SK-N-SH treated with all-trans-retinoic acid at 6 μM for 48 hours (cell line): ENCODE results near the gene ERO1B.

Experiments used
- BACH2 ChIP-seq: fragments of 250-450 bp; sonication (Bioruptor Pico); IDR thresholded peaks from 2 replicates; pipeline ENCODE4 v1.9.0; 2021; ENCODE audit warnings: mild to moderate bottlenecking, borderline replicate concordance
- CSDC2 ChIP-seq: fragments of 250-450 bp; sonication (Bioruptor Pico); IDR thresholded peaks from 2 replicates; pipeline ENCODE4 v1.5.0; 2020; ENCODE audit warnings: mild to moderate bottlenecking, moderate library complexity
- GLIS3 ChIP-seq: fragments of 250-450 bp; sonication (Bioruptor Pico); IDR thresholded peaks from 2 replicates; pipeline ENCODE4 v1.5.0; 2020; ENCODE audit warnings: mild to moderate bottlenecking, moderate library complexity
- OSR1 ChIP-seq: fragments of 250-450 bp; sonication (Bioruptor Pico); IDR thresholded peaks from 2 replicates; pipeline ENCODE4 v1.8.0; 2022; ENCODE audit warnings: moderate library complexity, mild to moderate bottlenecking, inconsistent platforms
- RARB ChIP-seq: fragments of 250-450 bp; sonication (Bioruptor Pico); IDR thresholded peaks from 2 replicates; pipeline ENCODE4 v1.8.0; 2021; ENCODE audit warnings: mild to moderate bottlenecking, moderate library complexity
- TCF4 ChIP-seq: fragments of 250-450 bp; sonication (Bioruptor Pico); IDR thresholded peaks from 2 replicates; pipeline ENCODE4 v1.8.0; 2021; ENCODE audit warnings: mild to moderate bottlenecking, moderate library complexity, borderline replicate concordance
- TF ChIP-seq, protein P1 (sequence below): fragments of 250-450 bp; sonication (Bioruptor Pico); IDR thresholded peaks from 2 replicates; pipeline ENCODE4 v1.5.1; 2020; ENCODE audit warnings: low read depth, mild to moderate bottlenecking, moderate library complexity
- TF ChIP-seq, protein P2 (sequence below): fragments of 250-450 bp; sonication (Bioruptor Pico); IDR thresholded peaks from 2 replicates; pipeline ENCODE4 v1.8.0; 2020; ENCODE audit warnings: mild to moderate bottlenecking, moderate library complexity, borderline replicate concordance

DNA sequence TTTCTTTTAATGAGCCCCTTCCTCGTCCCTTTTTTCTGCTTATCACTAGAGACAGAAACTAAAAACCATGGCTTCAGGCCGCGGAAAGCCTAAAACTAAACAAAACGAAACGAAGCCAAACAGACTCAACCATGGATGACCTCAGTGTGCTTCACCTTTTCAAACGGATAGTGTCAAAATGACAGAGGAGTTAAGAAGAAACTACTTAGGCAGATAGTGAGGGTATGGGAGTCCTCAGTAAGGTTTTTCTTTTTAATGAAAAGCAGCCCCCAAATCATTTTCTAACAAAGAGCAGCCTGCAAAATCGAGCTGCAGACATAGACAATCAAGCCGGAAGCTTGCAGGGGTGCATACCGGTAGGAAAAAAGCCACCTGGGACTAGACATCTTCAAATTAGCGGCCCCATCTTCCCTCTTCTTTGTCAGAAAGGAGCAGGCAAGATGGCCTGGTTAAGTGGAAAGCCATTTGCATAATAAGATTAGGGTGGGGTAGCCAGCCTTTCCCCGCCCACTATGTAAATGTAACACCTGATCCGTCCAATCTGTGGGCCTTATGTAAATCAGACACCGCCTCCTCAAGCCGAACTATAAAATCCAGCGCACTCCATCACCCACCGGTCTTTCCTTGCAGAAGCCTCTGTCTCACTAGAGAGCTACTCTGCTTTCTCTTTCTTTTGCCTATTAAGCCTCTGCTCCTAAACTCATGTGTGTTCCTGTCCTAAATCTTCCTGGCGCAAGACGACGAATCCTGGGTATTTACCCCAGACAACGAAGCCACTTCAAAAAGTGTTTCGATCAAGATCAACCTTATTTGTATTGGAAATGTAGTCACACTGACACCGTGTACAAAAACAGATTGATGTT, 6.2 kb upstream of the ERO1B start:
- TF ChIP-seq BACH2 (CRISPR knock-in tag) (no peak), CSDC2 (CRISPR knock-in tag) (no peak), TCF4 (no peak), OSR1 (no peak), RARB (CRISPR knock-in tag) (no peak), GLIS3 (CRISPR knock-in tag) (no peak)
- TF ChIP-seq, protein P1, sequence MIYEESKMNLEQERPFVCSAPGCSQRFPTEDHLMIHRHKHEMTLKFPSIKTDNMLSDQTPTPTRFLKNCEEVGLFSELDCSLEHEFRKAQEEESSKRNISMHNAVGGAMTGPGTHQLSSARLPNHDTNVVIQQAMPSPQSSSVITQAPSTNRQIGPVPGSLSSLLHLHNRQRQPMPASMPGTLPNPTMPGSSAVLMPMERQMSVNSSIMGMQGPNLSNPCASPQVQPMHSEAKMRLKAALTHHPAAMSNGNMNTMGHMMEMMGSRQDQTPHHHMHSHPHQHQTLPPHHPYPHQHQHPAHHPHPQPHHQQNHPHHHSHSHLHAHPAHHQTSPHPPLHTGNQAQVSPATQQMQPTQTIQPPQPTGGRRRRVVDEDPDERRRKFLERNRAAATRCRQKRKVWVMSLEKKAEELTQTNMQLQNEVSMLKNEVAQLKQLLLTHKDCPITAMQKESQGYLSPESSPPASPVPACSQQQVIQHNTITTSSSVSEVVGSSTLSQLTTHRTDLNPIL (CRISPR knock-in tag), result no peak
- TF ChIP-seq, protein P2, sequence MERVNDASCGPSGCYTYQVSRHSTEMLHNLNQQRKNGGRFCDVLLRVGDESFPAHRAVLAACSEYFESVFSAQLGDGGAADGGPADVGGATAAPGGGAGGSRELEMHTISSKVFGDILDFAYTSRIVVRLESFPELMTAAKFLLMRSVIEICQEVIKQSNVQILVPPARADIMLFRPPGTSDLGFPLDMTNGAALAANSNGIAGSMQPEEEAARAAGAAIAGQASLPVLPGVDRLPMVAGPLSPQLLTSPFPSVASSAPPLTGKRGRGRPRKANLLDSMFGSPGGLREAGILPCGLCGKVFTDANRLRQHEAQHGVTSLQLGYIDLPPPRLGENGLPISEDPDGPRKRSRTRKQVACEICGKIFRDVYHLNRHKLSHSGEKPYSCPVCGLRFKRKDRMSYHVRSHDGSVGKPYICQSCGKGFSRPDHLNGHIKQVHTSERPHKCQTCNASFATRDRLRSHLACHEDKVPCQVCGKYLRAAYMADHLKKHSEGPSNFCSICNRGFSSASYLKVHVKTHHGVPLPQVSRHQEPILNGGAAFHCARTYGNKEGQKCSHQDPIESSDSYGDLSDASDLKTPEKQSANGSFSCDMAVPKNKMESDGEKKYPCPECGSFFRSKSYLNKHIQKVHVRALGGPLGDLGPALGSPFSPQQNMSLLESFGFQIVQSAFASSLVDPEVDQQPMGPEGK (CRISPR knock-in tag), result no peak
